HG02852 (cell line): ENCODE measurements around the gene CBY1.
"Not testable (repeated sequence)": the region's sequence is repeated elsewhere in the genome, so short reads cannot be mapped to it uniquely, and the experiment has no call there.

ENCODE experiments used
- ATAC-seq: cut with Tn5 transposase; IDR thresholded peaks from one replicate; pipeline ENCODE4 v1.9.1; 2021; ENCODE audit warnings: mild to moderate bottlenecking, moderate library complexity; ENCODE audit not compliant: unreplicated experiment

Gene CBY1

DNA sequence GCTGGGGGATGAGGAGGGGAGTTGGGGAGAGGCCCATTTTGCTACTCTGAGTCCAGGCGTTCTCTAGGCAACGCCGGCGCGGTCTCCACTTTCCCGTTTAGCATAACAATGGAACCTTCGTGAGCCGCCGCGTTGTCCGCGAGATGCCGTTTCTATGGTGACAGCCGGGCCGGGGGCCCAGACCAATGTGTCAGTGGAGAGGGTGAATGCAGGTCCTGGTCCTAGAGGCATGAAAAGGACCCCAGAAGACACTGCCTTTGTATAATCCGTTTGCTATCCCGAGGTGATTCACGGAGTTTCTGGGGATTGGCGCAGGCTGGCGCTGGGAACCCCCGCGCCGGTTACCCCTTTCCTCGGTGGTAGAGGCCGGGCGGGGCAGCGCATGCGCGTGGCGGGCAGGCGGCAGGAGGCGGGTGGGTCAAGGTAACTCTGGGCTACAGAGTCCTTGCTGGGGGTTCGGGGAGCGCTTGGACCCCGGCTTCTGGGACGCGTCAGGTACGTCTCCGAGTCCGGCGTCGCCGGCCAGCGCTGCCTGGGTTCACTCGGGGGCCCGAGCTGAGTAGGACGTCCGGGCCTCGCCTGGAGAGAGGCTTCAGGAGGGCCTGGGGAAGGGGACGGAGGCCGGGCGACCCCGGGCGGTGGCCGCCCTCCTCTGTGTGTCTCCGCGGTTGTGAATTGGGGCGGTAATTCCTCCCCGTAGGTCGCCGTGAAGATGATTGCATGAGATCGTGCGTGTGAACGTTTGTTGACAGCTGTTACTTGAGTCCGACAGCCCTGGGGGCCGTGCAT, at the start of gene CBY1, which contains the start of gene FAM227A:
CBY1 (plus strand) TSS at position 383 of the 789 bp plus-strand sequence. CDS start 11,417 bp downstream, outside the sequence.
FAM227A (minus strand) TSS at position 137 of the 789 bp plus-strand sequence. CDS start 6,224 bp downstream, outside the sequence.
- peak; percentile 67 for ATAC-seq

DNA sequence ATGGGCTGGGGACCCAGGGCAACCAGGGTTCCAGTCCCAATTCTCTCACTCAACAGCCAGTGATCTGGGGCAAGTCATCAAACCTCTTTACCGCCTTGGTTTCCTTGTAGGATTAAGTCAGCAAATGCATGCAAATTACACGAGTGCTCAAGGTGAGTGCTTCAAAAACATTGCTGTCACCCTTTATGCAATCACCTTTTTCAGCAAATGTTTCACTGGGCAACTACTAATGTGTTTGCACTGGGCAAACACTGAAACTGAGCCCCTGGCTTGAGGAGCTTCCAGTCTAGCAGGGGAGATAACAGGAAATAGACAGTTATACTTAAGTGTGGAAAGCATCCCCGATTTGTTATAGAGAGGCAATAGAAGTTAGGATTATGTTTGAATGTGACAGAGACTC, 48.8 kb upstream of the CBY1 start:
- no peak for ATAC-seq

DNA sequence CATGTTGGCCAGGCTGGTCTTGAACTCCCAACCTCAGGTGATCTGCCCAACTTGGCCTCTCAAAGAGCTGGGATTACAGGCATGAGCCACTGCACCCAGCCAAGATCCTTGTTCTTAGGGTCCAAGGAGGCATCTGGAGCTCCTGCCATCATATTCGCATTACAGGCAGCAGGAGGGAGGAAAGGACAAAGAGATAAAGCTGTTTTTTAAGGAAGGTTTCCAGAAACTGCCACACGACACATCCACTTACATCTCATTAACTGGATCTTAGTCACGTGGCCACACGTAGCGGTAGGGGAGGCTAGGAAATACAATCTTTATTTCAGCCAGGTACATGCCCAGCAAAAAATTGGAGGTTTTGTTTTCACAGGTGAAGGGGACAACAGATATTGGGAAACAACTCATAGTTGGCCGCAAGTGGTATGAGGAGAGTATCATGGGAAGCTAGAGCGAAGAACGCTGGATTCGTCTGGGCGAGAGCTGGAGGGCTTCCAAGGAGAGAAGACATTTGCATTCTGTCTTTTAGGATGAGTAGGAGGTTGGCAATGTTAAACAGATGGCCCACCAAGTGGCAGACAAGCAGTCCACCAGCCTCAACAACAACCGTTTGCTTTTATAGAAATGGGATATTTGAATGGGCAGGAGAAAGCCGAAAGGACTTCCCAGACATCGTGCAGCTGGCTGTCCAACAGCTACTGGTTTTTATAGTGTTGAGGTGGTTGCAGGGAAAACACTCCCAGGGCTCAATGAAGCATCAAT, 47.3 kb upstream of the CBY1 start:
- ATAC-seq, result no peak

DNA sequence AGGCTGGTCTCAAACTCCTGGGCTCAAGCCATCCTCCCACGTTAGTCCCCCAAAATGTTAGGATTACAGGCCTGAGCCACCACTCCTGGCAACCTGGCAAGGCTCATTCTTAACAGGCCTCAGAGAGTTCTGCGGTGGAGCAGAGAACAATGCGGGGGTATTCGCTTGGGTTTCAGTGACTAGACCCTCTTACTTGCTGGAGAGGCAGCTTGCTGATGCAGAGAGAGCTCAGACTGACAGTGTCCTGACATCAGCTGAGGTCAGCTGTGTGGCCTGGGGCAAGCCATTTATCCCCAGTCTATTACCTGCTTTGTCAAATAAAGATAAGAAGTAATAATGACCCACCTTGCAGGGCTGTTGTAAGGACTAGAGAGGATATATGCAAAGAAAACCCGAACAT, 46.2 kb upstream of the CBY1 start:
- no peak for ATAC-seq

DNA sequence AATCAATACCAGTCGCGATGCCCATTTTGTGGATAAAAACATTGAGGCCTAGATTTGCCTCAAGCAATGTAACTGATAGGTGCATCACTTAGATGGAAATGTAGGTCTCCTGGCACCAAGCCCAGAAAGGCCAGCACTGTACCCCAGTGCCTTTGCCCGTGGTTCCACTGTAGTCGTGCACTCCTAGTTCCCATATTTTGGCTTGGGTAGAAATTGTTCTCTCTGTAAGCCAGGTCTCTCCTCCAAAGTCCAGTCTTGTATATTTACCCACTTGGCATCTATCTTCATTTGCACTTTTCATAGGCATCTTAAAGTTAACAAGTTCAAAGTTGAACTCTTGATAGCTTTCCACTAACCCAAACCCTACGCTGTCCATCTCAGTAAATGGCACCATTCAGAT, 44.9 kb upstream of the CBY1 start:
- ATAC-seq, result no peak

DNA sequence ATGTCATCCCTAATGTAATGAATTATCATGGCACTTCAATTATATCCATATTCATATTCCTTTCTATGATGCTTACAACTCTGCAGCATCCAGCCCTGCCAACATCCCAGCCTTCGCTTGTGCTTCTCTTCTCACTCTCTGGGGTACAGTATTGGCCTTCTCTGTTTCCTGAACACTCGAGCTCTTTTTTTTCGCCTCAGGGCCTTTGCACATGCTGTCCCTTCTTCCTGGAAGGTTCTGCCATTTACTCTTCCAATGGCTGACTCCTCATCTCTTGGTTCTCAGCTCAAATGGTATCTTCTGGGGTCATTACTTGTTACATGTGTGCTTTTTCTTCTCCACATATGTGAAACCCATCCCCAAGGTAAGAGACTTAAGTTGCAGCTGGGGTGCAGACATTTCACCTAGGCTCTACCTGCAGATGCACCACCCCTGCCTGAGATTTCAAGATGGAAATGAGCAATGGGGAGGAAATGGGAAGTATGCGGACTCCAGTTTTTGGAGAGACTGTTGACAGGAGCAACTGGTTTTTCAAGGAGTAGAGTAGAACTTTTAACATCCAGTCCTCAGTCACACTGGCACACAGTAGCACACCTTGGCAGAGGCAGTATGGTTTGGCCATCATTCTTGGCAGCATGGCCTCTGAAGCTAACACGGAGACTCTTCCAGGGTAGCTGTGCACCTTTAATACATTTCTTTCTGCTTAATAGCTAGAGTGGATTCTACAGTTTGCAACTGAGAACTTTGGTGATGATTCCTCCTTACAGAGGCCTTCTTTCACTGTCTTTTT, 44.0 kb upstream of the CBY1 start:
- ATAC-seq, result no peak

DNA sequence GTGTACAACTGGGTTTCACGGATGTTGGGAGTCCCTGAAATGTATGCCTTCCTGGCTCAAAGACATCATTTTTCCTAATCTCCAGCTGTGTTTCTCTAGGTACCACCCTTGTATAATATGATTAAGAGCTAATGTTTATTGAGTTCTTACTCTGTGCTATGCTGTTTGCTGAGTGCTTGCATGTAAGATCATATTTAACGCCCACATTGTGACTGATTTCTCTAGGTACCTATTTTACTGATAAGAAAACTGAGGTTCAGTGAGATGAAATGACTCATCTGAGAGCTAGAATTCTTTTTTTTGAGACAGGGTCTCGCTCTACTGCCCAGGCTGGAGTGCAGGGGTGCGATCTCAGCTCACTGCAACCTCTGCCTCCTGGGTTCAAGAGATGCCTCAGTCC, 42.9 kb upstream of the CBY1 start:
- no peak for ATAC-seq

DNA sequence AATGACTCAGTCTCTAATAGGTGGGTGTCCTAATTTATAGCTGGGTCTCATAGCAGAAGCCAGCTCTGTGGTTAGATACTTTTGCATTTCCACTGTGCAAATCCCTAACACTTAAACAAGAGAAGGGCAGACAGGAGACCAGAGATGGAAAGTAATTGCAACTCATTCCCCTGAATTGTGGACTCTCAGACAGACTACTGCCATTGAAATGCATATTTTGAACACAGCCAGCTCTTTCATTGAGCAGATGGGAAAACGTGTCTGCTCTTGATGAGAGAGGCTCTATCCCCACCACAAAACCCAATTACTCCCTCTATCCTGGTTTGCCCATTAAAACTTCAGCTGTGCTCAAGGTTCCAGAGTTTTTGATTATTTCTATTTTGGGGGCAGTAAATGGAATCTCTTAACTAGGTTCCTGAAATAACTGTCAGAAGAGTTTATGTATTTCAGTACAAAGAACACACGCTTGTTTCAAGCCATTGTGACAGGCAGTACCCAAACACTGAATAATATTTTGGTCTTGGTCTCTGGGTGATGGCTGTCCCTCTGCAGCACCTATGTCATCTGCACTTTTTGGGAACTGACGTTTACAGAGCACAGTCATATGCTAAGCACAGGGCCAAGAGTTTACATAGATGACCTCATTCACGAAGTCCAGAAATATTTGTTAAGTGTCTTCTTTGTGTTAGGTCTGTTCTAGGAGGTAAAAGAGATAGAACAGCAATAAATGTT, 41.9 kb upstream of the CBY1 start:
- ATAC-seq, result no peak

DNA sequence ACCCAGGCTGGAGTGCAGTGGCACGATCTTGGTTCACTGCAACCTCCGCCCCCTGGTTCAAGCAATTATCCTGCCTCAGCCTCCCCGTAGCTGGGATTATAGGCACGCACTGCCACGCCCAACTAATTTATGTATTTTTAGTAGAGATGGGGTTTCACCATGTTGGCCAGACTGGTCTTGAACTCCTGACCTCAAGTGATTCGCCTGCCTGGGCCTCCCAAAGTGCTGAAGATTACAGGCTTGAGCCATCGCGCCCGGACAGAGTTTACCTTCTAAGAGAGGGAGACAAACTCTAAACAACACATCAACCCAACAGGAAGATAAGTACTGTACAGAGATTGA, 41.4 kb upstream of the CBY1 start:
- not testable (repeated sequence) for ATAC-seq

DNA sequence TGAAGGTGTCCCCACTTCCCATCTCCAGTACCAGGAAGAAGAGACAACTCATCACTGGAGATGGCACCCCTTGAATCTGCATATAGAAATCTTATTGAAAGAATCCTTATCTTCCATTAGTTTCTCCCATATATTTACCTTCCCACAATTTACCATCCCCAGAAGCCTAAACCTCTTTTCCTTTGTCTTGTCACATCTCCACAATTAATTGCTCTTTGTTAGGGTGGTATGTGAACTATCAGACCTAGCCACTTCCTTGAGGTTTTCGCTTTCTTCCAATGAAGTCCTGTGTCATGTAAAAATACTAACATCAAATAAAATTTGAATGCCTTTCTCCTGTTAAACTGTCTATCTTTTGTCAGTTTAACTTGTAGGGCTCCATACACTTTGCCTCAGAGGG, 38.2 kb upstream of the CBY1 start:
- ATAC-seq, result no peak

DNA sequence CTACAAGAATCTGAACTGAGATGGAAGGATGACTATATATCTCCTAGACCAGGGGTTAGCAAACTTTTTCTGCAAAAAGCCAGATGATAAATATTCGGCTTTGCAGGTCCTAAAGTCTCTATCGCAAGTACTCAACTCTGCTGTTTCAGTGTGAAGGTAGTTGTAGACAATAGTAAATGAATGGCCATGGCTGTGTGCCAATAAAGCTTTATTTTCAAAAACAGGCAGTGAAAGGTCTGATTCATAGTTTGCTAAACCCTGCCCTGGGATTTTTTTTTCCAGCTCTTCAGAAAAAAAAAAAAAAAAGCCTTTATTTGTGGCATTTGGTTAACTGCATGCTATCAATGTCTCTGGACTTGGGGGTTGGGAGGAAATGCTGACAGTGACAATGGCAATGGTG, 37.8 kb upstream of the CBY1 start:
- no peak for ATAC-seq

DNA sequence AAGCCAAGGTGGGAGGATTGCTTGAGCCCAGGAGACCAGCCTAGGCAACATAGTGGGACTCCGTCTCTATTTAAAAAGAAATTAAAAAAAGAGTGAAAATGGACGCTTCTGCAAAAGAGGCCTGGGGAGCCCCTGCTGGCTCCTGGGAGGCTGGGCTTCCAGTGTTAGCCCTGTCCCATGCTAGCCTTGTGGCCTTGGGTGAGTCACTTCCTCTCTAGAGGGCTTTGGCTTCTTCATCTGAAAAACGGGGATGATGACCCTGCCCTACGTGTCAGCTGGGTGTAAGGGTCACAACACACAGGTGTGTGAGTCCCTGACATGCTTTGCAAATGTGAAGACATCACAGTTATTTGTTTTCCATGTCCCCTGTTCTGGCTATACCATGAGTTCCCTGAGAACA, 33.1 kb upstream of the CBY1 start:
- no peak for ATAC-seq

DNA sequence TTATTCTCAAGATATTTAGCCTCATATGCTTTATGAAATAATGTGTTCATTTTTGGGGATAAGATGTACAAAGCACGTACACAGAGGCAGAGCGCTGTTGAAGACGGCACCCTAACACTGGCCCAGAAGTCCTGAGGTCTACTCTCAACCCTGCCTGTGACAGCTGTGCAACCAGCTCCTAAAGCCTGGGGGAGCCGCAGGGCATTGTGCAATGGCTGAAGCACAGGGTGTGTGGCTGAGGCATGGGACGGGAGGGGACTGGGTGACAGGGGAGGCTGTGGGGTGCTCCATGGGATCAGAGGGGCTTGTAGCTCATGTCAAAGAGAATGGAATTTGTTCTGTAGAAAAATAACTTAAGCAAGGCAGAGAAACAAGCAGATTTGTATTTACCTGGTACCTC, 28.0 kb upstream of the CBY1 start:
- no peak for ATAC-seq

DNA sequence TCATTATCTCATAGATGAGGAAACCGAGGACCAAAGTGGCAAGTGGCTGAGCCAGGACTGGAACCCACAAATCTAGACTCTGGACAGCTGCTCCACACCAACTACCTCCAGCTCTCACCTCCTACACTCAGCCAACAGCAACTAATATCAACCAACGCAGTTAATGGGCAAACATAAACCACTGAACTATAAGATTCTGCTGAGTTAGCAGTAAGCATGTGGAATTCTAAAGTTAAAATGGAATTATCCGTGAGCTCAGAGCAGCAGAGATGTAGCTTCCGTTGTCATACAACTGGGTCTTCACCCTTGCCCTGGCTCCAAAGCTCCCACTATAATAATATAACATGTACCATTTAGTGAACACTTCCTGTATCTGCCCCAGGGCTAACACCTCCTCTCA, 27.3 kb upstream of the CBY1 start:
- ATAC-seq, result no peak

DNA sequence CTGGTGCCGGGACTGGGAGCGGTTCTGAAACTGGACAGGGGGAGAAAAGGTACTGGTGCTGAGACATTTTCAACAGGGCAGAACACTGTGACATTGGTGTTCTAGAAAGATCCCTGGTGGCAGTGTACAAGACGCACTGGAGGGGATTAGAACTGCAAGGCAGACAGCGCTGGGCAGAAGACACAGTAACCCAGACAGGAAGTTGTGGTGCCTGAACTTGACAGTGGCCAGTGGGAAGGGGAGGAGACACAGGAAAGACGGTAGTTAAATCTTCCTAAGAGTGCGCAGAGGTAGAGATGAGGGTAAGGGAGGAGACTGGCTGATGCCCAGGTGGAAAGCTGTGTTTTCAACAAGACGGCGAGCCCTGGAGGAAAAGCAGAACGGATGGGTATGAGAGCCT, 24.7 kb upstream of the CBY1 start:
- no peak for ATAC-seq

DNA sequence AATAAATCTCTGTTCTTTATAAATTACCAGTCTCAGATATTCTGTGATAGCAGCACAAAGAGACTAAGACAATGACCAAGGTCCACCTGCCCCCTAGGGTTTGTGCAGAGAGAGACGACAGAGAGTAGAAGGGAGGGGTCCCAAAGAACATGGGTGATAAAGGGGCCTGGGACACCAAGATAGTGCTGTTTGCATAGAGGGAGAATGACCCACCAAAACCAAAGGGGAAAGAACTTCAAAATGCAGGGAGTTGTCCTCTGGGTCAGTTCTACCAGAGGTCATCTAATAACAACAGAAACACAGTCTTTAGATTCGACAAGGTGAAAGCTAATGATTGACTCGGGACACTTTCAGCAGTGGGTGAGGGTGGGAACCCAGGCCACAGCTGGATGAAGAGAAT, 23.9 kb upstream of the CBY1 start:
- no peak for ATAC-seq

DNA sequence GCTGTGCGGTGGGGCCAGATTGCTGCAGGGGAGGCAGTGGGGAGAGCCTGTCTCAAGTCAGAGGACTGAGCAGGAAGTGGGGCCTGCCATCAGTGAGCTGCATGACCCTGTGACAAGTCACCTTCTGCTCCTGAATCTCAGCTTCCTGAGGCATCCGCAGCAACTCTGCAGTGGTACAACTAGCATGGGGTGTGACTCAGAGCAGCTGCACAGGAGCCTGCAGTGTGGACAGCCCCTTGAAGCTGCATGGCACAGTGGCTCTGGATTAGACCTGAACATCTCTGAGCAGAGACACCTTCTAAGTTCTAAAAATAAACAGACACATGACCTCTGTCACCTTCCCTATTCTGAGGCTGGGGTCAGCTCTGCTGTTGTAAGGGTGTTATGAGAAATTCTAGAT, 18.2 kb upstream of the CBY1 start:
- no peak for ATAC-seq

DNA sequence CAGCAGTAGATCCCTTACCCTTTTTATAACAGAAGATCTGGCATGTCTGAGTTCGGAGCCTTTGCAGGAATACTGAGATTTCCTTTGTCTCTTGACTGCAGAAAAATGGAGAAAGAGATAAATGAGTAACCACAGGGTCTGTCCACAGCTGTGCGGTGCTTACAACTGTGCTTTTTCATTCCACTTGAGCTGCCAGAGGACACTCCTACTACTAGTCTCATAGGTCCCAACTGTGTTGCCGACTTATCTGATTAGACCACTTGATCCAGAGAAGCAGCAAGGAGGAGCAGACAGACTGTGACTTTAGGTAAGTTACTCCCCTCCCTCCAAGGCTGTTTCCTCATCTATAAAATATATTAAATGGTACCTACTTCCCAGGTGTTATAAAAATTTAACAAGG, 17.7 kb upstream of the CBY1 start:
- no peak for ATAC-seq

DNA sequence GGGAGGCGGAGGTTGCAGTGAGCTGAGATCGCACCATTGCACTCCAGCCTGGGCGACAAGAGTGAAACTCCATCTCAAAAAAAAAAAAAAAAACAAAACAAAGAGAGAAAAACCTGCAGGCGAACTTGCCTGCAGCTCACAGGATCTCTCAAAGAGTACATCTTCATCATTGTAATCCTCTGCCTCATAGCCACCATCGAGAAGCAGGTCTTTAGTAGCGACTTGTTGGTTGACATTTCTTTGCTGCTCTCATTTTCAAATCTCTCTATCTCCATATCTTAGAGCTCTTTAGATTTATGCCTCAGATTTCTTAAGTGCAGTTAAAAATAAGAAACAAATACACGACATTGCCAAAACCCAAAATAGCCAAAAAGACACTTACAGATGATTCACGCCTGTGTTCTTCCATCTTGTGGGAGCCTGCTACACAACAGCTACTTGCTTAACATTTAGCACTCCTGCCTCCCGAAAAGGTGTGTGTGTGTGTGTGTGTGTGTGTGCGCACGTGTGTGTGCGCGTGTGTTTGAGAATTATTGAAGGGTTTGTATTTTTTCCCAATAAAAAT, 14.9 kb upstream of the CBY1 start:
- ATAC-seq, result no peak

DNA sequence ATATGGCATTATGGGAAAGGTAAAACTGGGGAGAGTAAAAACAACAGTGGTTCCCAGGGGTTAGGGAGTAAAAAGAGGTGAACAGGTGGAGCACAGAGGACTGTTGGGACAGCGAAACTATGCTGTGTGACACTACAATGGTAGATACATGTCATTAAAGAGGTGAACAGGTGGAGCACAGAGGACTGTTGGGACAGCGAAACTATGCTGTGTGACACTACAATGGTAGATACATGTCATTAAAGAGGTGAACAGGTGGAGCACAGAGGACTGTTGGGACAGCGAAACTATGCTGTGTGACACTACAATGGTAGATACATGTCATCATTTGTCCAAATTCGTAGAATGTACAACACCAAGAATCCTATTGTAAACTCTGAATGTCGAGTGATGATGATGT, 12.2 kb upstream of the CBY1 start:
- not testable (repeated sequence) for ATAC-seq

DNA sequence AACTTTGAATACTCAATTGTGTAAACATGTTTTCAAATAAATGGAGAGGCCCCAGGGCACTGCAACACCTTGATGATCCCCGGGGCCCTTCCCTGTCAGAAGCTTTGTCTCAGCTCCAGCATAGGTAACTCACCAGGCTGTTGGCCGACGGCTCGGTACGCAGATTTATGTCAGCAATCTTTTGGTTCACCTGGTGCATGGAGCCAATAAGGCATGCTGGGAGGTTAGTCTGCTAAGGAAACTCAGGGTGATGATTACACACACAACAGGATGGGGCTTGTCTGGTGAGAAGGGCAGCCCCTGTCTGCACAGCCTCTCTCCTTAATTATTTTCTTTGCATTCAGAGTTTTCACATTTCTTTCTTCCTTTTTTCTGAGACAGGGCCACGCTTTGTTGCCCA, 11.0 kb upstream of the CBY1 start:
- ATAC-seq, result no peak
